ENCODE measurements around the gene ANKRD17.

- TF ChIP-seq, protein P1, sequence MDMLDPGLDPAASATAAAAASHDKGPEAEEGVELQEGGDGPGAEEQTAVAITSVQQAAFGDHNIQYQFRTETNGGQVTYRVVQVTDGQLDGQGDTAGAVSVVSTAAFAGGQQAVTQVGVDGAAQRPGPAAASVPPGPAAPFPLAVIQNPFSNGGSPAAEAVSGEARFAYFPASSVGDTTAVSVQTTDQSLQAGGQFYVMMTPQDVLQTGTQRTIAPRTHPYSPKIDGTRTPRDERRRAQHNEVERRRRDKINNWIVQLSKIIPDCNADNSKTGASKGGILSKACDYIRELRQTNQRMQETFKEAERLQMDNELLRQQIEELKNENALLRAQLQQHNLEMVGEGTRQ (IDR thresholded peaks at IDR 0.05; ENCODE audit: low read depth, low read length), result no peak
- TF ChIP-seq, protein P2, sequence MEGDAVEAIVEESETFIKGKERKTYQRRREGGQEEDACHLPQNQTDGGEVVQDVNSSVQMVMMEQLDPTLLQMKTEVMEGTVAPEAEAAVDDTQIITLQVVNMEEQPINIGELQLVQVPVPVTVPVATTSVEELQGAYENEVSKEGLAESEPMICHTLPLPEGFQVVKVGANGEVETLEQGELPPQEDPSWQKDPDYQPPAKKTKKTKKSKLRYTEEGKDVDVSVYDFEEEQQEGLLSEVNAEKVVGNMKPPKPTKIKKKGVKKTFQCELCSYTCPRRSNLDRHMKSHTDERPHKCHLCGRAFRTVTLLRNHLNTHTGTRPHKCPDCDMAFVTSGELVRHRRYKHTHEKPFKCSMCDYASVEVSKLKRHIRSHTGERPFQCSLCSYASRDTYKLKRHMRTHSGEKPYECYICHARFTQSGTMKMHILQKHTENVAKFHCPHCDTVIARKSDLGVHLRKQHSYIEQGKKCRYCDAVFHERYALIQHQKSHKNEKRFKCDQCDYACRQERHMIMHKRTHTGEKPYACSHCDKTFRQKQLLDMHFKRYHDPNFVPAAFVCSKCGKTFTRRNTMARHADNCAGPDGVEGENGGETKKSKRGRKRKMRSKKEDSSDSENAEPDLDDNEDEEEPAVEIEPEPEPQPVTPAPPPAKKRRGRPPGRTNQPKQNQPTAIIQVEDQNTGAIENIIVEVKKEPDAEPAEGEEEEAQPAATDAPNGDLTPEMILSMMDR (conservative IDR thresholded peaks at IDR 0.05; ENCODE audit: low read depth, low read length), result no peak
- TF ChIP-seq POLR2A (IDR thresholded peaks at IDR 0.05; ENCODE audit: low read depth, low read length) (no peak), SMC3 (IDR thresholded peaks at IDR 0.05; ENCODE audit: low read depth, low read length) (no peak)
Observed at GRCh38 chr4:73034896-73035295, 223.7 kb downstream of the ANKRD17 start.

All from IMR-90 (cell line).